Sigmoid colon (tissue), 7 donors: ENCODE data around the gene MYMX. TPM values are rescaled to one million over a fixed set of nuclear protein-coding genes. Genes with fewer than 3 reads are reported as not detected.

Experiments
- DNase-seq: peaks from one replicate; pipeline ENCODE4 v3.0.0-alpha.2; 2019
- H3K27ac ChIP-seq, 4 donors: fragments of 200-600 bp; sonication (generic); one replicate each; pipeline ENCODE4 v1.5.1; 2016 to 2019; ENCODE audit warnings: mild to moderate bottlenecking in 1 of 4
- H3K27me3 ChIP-seq, 3 donors: fragments of 200-600 bp; sonication (generic); one replicate each; pipeline ENCODE4 v1.5.1; 2019; ENCODE audit warnings: mild to moderate bottlenecking in 1 of 3
- H3K36me3 ChIP-seq, 4 donors: fragments of 200-600 bp; sonication (generic); one replicate each; pipeline ENCODE4 v1.5.1; 2016 to 2019
- H3K4me1 ChIP-seq, 4 donors: fragments of 200-600 bp; sonication (generic); one replicate each; pipeline ENCODE4 v1.5.1; 2017 to 2019
- H3K4me3 ChIP-seq, 4 donors: fragments of 200-600 bp; sonication (generic); one replicate each; pipeline ENCODE4 v1.5.1; 2017 to 2019; ENCODE audit warnings: mild to moderate bottlenecking in 2 of 4, moderate library complexity in 1 of 4
- H3K9me3 ChIP-seq, 4 donors: fragments of 200-600 bp in 3 of 4; sonication (generic) in 3 of 4; one replicate each; pipeline versions ENCODE4 v1.5.1 to v1.6.1; 2013 to 2019
- CTCF ChIP-seq, 4 experiments: fragments of 450-650 bp in 3 of 4; fragments of 200-600 bp in 1 of 4; IDR thresholded peaks; one replicate each; pipeline ENCODE4 v1.5.1; 2016 to 2019; ENCODE audit warnings: antibody characterized with exemption in 4 of 4, mild to moderate bottlenecking in 3 of 4, moderate library complexity in 2 of 4
- EP300 ChIP-seq, 4 donors: sonication (generic); formaldehyde crosslinking; IDR thresholded peaks; one replicate each; pipeline ENCODE4 v1.6.1; 2017; ENCODE audit warnings: antibody characterized with exemption in 4 of 4
- POLR2A ChIP-seq, 2 donors: fragments of 450-650 bp; IDR thresholded peaks; one replicate each; pipeline ENCODE4 v1.6.1; 2016; ENCODE audit warnings: antibody characterized with exemption in 2 of 2, mild to moderate bottlenecking in 2 of 2, moderate library complexity in 2 of 2
- POLR2AphosphoS5 ChIP-seq, 4 donors: sonication (generic); formaldehyde crosslinking; IDR thresholded peaks; one replicate each; pipeline ENCODE4 v1.6.1; 2017; ENCODE audit warnings: antibody characterized with exemption in 4 of 4
- WGBS, 2 donors: extraction: QIAGEN DNeasy Blood & Tissue Kit; methylation state at CpG; one replicate each; pipeline ENCODE4 v1.1.7; 2013; 5-methylcytosine and 5-hydroxymethylcytosine counted together
- intact Hi-C: fragments of 100-400 bp; cut with DNase I; formaldehyde crosslinking; loops from one replicate; pipeline ENCODE4 v1.15.1; 2023
- polyA plus RNA-seq, 3 donors: library from polyadenylated mRNA; stranded (reverse); fragments of 200-250 nt; gene quantifications; one replicate each; pipeline ENCODE4 v1.2.3, GENCODE V29; 2013
- total RNA-seq, 4 donors: library from RNA; depleted of rRNA; stranded (reverse); fragments of >200 nt; gene quantifications; one replicate each; pipeline ENCODE4 v1.1.0, GENCODE V29; 2016
- donor health status: healthy with polysubstance abuse.
- donor health status: Bipolar disorder and iron deficiency.
- donor health status: healthy.

MYMX gene
- total and polyA plus RNA-seq, 7 donors, result 0.28 TPM; not detected in 6

DNA sequence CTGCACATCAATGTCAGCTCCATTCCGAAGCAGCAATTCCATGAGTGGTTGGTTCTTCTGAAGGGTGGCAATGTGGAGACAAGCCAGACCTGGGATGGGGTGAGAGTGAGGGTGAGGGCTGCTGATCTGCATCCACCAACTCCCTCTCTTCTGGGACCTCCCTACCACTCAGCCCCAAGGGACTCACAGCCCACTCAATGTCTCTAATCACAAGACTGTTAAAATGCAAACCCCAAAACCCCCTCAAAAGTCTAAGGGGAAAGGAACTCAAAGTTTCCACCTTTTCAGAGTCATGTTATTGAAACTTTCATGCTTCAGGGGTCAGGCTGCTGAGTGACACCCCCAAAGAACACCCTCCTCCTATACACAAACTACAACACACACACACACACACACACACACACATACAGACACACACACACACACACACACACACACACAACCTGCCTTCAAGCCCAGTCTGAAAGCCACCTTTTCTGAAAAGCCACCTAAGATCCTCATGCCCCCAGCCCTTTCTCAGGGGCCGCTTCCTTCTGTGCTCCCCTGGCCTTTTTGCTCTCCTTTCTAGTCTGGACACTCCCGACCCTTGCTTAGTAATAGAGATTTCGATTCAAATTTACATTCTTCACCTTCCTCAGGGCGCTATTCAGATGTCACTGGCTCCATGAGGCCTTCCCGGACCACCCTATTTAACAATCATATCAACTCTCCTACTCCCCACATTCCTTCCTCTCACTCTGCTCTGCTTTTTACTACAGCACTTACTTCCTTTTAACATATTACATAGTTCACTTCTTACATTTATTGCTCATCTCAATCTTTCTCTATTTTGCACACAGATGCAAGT, 43.9 kb downstream of the MYMX start:
- Histone ChIP-seq H3K9me3 (no peaks in the 10 kb centered on the region), H3K4me3 (no peak overlapping the region), H3K27me3 (no peaks in the 10 kb centered on the region), H3K27ac (no peak overlapping the region), H3K36me3 (peaks cover 0 to 13% (median 5%) of the 10 kb centered on the region in 4 donors), H3K4me1 (peaks cover 0 to 47% (median 46%) of the 10 kb centered on the region in 4 donors)
- 90 to 92% methylated on average over 6 of the region's 6 CpGs for WGBS, 2 donors
- intact Hi-C loops, result no loop called here
- TF ChIP-seq EP300 (IDR thresholded peaks at IDR 0.05), result no peak
- DNase-seq, result no peak

GRCh38 chr6:44261581-44261980, 44.9 kb downstream of the MYMX start:
- Histone ChIP-seq H3K9me3 (no peaks in the 10 kb centered on the region), H3K4me3 (no peak overlapping the region), H3K36me3 (peaks cover 0 to 13% (median 5%) of the 10 kb centered on the region in 4 donors), H3K27me3 (no peaks in the 10 kb centered on the region), H3K4me1 (peaks cover 0 to 38% (median 37%) of the 10 kb centered on the region in 4 donors), H3K27ac (no peak overlapping the region)
- no peak for DNase-seq
- 95% methylated on average over 8 of the region's 8 CpGs for WGBS, 2 donors
- TF ChIP-seq EP300 (IDR thresholded peaks at IDR 0.05), result no peak
- no peak for TF ChIP-seq POLR2A (IDR thresholded peaks at IDR 0.05)
- TF ChIP-seq POLR2AphosphoS5 (IDR thresholded peaks at IDR 0.05), result no peak
- TF ChIP-seq CTCF (IDR thresholded peaks at IDR 0.05), result no peak
- intact Hi-C loops, result no loop called here

- H3K27ac ChIP-seq, result no peak overlapping the region
- H3K4me1 ChIP-seq, result peaks cover 0 to 33% (median 32%) of the 10 kb centered on the region in 4 donors
- no peaks in the 10 kb centered on the region for H3K9me3 ChIP-seq
- H3K36me3 ChIP-seq, result peaks cover 0 to 13% (median 5%) of the 10 kb centered on the region in 4 donors
- no peak for DNase-seq
- TF ChIP-seq POLR2A (IDR thresholded peaks at IDR 0.05) (no peak), EP300 (IDR thresholded peaks at IDR 0.05) (no peak), POLR2AphosphoS5 (IDR thresholded peaks at IDR 0.05) (no peak), CTCF (IDR thresholded peaks at IDR 0.05) (no peak)
- WGBS, 2 donors, result 57 to 72% methylated on average over 7 of the region's 7 CpGs
- H3K27me3 ChIP-seq, result no peaks in the 10 kb centered on the region
- peak overlapping the region in 2 of 4 donors; percentile 73 to 74 for H3K4me3 ChIP-seq
- intact Hi-C loops, result no loop called here
These were observed 46.0 kb downstream of the MYMX start for GRCh38 chr6:44262467-44263353.

GRCh38 chr6:44263354-44264100, 46.8 kb downstream of the MYMX start:
- intact Hi-C loops, result no loop called here
- TF ChIP-seq CTCF (IDR thresholded peaks at IDR 0.05) (no peak), EP300 (IDR thresholded peaks at IDR 0.05) (no peak), POLR2AphosphoS5 (IDR thresholded peaks at IDR 0.05) (no peak), POLR2A (IDR thresholded peaks at IDR 0.05) (no peak)
- H3K36me3 ChIP-seq, result peaks cover 0 to 10% (median 5%) of the 10 kb centered on the region in 4 donors
- peak overlapping the region in 2 of 4 donors; percentile 73 to 74 for H3K4me3 ChIP-seq
- no peak for DNase-seq
- peak overlapping the region in 1 of 4 donors; percentile 24 for H3K27ac ChIP-seq
- H3K27me3 ChIP-seq, result peaks cover 0 to 7% (median 4%) of the 10 kb centered on the region in 3 donors
- H3K9me3 ChIP-seq, result no peaks in the 10 kb centered on the region
- peaks cover 0 to 28% (median 27%) of the 10 kb centered on the region in 4 donors for H3K4me1 ChIP-seq
- WGBS, 2 donors, result 17 to 30% methylated on average over 9 of the region's 9 CpGs
